NCI-H1092 treated with DMSO at 0.1 percent for 48 hours (cell line): ENCODE results near the gene TACC2.
A peak's percentile ranks its signal among the peaks of the same experiment; 100 is the strongest.
"Not testable (repeated sequence)": the region's sequence is repeated elsewhere in the genome, so short reads cannot be mapped to it uniquely, and the experiment has no call there.

Experiments
- DNase-seq: peaks from one replicate; lab custom pipeline; 2025; lab: John Stamatoyannopoulos, UW

TACC2 gene

DNA sequence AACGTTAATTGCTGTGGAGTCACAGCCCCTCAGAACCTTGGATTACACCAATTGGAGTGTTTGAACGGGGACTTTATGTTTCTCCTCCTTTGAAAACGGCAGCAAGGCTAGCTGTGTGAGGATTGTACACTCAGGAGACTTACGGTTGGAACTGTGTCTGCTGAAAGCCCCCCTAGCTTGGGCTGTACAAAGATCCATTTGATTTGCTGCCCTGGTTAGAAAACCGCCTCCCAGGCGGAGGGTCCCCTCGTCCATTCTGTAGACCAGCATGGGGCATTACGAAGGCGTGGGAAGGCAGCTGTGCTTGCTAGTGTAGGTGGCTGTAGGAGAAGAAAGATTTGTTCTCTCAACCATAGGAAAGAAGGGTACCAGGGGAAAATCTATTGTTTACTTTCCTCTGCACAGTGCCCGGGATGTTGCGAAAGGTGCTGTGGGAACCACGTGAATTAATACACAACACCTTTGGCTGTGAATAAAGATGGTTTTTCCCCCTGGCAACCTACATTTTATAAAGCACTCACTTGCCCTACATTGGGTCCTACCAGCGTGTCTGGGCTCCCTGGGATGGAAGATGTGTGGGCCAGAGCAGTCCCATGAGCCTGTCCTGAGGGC lies 208.8 kb downstream of the TACC2 start:
- DNase-seq = no peak

DNA sequence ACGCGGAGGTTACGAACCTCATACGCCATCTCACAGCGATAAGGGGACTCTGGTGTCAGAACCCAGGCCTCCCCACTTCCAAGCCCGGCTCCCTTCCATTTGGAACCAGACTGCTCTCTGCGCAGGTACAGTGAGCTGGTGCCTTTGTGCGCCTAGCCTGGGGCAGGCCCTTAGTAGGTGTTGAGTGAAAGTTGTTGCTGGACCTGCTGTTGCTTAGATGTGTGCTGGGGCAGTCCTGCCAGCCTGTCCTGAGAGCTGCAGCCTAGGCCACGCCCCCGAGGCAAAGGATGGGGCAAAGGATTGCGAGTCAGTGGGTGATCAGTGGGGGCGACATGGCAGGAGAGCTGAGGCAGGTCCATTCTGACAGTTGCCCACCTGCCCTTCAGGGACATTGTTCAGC lies 209.7 kb downstream of the TACC2 start:
- no peak for DNase-seq

DNA sequence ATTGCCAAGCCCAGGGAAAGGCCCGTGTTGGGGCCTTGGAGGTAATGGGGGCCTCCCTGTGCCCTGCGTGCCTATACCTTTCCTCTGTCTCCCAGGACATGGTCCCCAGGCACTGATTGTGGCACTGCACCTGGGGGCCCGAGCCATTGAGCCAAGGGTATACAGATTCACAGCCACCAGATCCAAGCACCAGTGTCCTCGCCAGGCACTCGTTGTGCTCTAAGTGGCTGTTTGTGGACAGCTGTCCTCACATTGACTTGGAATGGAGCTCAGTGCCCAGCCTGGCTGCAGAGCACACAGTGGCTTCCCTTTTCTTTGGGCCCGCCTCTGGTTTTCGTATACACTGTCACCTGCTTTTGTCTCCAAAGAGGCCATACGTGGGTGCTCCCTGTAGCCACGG lies 210.1 kb downstream of the TACC2 start:
- DNase-seq = peak; percentile 22

DNA sequence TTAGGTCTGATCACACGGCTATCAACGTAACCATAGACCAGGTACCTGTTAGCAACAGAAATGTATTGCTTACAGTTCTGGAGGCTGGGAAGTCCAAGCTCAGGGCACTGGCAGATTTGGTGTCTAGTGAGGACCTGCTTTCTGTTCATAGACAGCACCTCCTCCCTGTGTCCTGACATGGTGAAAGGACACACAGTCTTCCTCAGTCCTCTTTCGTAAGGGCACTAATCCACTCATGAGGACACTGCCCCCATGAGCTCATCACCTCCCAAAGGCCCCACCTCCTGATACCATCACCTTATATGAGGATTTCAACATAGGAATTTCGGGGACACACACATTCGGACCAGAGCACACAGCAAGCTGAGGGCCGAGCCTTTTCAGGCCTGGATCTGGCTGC lies 210.7 kb downstream of the TACC2 start:
- no peak for DNase-seq

DNA sequence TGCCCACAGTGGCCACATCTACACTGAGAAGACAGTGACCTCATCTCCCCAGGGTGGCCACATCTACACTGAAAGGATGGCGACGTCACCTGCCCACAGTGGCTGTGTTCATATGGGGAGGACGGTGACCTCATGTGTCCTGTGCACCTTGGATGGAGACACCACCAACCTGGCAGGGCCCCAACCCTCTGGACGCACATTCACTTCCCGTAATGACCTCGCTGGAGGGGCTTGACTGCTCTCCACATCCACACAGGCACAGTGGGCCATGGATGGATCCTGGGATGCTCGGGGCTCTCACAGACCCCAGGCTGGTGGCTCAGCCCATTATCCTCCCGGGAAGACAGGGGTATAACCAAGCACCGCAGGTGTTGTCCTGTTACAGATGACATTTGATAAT lies 212.4 kb downstream of the TACC2 start:
- DNase-seq = no peak

DNA sequence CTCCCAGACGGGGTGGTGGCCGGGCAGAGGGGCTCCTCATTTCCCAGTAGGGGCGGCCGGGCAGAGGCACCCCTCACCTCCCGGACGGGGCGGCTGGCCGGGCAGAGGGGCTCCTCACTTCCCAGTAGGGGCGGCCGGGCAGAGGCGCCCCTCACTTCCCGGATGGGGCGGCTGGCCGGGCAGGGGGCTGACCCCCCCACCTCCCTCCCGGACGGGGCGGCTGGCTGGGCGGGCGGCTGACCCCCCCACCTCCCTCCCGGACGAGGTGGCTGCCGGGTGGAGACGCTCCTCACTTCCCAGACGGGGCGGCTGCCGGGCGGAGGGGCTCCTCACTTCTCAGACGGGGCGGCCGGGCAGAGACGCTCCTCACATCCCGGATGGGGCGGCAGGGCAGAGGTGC lies 214.2 kb downstream of the TACC2 start:
- DNase-seq = not testable (repeated sequence)

DNA sequence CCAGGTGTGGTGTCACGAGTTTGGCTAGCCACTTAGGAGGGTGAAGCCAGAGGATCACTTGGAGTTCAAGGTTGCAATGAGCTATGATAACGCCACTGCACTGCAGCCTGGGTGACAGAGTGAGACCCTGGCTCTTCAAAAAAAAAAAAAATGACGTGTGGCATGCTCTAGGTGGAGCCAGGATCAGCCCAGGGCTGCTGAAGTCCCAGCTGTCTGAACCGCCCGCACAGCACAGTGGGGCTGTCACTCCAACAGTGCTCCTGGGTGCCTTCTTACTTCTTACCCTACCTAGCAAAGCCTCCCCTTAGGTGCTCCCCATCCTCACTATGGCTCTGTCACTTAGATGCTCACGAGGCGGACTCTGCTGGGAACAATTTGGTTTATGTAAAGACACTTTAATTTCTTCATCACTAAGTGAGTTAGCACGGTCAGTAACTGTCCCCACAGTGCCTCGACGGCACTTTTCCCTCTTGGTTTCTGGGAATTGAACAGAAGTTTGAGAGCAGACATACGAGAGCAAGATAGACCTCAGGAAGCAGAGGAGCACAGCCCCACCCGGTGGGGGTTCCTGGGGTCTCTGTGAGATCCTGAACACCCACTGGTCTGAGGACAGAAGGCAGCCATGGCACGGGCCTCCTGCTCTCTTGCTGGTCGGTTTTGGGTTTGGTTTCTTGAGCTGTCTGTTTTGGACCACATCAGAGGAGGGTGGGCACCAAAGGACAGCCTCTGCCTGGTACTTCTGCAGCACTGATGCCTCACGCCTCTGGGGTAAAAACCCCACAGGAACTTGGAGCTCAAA lies 215.9 kb downstream of the TACC2 start:
- DNase-seq = no peak

DNA sequence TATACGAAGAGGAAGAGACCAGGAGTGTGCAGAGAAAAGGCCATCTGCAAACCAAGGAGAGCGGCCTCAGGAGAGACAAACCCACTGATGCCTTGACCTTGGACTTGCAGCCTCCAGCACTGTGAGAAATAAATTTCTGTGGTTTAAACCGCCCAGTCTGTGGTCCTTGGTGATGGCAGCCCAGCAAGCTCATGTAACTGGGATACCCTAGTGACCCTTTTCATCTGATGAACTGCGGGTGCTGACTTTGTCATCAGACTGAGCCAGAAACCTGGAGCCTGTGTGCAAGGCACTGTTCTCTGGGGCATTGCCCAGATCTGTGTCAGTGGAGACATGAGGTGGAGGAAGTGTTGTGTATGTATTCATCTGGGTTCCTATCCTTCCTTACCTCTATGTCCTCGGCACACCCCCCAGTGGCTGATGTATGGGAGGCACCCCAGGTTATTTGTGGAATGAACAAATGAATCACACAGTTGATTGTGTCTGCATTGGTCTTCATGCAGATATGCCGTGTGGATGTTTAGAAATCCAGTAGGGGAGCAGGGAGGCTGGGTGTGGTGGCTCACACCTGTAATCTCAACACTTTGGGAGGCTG lies 217.6 kb downstream of the TACC2 start:
- no peak for DNase-seq

DNA sequence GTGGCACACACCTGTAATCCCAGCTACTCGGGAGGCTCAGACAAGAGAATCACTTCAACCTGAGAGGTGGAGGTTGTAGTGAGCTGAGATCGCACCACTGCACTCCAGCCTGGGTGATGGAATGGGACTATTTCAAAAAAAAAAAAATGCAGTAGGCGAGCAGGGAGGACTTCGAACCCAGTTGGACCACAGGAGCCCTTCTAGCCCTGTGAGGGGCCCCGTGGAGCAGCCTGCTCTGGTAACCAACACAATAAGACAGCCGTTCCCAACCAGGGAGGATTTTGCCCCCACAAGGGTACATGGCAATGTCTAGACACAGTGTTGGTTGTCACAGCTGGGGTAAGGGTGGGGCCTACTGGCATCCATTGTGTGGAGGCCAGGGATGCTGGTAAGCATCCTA lies 218.2 kb downstream of the TACC2 start:
- DNase-seq = no peak

DNA sequence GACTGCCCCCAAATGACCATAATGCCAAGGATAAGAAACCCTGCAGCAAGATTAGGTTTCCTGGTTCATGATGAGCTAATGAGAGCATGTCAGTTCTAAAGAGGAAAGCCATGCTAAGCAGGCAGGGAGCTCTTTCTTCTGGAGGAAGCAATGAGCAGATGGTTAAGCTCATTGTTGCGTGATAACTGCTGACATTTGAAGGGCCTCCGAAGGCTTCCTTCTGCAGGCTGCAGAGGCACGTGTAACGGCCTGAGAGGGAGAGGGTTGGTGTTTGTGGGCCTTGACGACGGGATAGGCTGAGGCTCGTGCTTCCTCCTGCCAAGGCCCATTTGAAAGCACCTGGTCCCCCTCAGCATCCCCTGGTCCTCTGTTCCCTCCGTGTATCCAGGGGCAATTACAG lies 218.6 kb downstream of the TACC2 start:
- no peak for DNase-seq

DNA sequence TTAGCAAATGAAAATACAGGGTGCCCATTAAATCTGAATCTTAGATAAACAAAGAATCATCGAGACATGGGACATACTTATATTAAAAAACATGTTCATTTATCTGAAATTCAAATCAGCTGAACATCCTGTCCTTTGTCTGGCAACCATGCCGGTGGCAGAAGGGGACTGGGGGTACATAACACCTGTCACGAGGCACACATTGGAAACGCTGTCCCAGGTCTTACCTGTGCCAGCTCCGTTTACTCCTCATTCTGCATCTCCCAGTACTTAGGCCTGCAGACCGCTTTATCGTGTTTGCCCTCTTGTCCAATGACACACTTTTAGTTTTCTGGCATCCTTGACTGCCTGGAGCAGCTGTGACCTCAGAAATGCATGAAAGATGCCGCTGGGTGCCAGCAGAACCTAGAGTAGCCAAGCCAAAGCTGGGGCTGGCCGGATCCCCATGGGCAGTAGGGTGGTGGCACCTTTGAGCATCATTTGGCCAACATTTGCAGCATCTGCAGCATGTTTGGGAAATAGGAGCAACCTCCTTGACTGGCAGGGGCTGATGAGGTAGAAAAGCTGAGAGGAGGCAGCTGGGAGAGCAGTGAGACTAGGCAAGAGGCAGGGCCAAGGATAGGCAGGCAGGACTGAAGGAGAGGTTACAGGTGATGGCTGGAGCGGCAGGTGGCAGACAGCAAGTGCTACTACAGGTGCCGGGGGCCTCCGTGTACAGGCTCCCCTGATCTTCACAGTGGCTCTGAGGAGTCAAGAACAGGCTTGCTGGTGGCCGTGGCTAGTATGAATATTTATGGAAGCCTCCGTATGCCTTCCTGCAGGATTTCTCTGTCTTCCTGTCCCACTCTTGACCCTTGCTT lies 219.8 kb downstream of the TACC2 start:
- no peak for DNase-seq

DNA sequence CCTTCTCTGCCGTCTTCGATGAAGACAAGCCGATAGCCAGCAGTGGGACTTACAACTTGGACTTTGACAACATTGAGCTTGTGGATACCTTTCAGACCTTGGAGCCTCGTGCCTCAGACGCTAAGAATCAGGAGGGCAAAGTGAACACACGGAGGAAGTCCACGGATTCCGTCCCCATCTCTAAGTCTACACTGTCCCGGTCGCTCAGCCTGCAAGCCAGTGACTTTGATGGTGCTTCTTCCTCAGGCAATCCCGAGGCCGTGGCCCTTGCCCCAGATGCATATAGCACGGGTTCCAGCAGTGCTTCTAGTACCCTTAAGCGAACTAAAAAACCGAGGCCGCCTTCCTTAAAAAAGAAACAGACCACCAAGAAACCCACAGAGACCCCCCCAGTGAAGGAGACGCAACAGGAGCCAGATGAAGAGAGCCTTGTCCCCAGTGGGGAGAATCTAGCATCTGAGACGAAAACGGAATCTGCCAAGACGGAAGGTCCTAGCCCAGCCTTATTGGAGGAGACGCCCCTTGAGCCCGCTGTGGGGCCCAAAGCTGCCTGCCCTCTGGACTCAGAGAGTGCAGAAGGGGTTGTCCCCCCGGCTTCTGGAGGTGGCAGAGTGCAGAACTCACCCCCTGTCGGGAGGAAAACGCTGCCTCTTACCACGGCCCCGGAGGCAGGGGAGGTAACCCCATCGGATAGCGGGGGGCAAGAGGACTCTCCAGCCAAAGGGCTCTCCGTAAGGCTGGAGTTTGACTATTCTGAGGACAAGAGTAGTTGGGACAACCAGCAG lies 221.7 kb downstream of the TACC2 start:
- DNase-seq = no peak

DNA sequence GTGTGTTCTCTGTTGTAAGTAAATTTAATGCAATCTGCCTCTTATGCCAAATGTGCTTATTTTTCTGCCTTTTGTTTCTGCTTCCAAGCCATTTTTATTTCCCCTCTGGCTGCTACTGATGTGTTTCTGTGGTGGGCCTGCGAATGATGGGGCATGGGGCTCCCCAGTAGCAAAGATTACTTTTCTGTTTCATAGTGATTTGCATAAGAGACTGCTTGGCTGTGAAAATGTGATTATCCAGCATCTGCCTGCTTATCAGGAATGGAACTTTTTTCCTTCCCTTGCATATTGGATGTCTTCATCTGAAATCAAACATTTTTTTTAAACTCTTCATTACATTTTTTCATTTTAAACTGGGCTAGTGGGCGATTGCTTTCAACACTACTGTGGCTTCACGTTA lies 224.4 kb downstream of the TACC2 start:
- DNase-seq = no peak

DNA sequence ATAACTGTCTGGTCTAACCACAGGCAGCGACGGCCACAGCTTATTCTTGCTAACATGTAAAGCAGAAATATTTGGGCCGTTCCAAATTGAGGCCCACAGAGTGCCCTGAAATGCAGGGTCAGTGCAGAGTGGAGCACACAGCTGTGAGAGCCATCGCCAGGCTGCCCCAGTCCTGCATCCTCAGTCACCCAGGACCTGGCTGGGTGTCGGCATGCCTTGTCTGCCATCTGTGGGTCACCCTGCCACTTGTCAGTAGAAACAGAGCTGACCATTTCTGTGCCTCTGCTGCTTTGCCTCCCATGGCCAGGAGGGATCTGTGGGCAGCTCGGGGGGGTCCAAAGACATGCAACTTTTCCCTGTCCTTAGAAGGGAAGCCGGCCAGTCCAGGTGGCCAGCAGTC lies 224.8 kb downstream of the TACC2 start:
- DNase-seq = no peak

DNA sequence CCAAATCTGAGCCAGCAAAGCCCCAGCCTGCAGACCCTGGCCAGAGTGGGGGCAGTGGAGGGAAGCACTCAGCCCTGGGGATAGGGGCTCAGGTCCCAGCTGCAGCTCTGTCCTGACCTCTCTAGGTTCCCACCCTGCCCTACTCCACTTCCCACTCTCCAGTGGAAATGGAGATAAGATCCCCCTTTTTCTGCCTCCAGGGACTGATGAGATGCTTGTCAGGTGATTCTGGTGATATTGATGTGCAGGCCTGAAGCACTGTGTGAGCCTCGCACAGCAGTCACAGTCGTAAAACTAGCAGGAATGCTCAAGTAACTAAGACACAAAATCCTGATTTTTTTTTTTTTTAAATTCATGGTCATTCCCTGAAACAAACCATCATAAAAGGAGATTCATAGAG lies 227.1 kb downstream of the TACC2 start:
- no peak for DNase-seq

DNA sequence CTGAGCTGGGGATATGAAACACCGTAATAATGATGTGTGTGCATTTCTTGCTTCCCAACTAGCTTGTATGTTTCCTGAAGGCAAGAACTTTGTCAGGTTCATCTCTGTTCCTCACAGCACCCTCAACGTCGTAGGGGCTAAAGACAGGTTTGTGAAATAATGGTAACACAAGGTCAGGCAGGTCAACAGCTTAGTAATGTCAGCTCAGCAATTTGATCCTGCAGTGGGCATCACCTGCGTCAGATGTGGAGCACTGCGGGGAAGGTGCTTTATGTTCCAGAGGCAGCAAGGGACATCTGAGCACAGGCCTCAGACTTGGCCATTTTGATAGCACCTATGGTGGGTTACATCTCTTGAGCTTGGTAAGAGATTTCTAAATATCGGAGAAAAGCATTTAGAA lies 230.4 kb downstream of the TACC2 start:
- no peak for DNase-seq

DNA sequence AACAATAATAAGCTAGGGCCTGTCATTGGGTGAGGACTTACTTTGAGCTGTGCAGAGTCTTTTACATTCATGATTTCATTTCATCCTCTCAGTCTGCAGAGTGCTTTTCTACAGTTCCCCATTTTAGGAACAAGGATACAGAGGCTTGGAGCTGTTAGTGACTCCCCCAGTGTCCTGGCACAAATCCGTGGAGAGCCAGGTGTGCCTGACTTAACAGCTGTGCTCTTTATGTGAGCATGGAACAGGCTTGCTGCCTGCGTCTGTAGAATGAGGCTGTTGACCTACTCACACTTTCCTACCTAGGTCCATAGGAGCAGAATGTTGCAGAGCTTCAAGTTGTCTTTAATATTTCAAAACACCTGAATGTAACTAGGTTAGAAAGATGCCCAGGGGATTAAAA lies 231.8 kb downstream of the TACC2 start:
- DNase-seq = no peak

DNA sequence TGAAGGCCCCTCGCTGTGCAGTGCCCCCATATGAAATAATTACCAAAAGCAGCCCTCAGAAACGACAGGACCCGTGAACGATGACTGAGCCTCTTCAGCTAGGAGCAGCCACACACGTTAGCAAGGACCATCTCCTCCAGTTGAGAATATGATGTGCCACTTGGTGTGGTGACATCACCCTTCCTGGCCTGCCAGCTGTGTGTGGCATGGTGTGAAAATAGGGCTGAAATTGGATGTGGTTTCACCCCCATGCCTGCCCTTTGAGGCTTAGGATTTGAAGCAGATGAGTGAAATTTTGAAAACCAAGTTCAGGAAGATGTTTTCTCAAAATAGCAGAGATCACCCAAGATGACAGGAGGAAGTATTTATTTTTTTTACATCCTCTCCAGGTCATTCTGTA lies 233.0 kb downstream of the TACC2 start:
- no peak for DNase-seq

DNA sequence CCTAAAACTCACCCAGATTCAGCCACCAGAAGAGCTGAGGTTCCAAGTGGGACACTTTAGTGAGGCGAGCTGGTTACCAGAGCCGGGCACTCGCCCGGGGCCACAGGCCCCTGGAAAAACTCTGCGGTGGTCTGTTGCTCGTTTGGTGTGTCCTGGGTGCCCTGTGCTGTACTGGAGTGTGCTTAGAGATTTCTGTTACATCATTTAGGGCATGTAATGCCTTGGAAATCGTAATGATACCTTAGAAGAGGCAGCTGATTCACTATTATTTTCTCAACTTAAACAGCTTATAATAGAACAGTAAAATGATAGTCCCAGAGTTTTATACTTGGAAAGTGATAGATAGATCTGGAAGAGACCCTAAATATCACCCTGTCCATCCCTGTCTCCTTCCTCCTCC lies 233.7 kb downstream of the TACC2 start:
- no peak for DNase-seq

DNA sequence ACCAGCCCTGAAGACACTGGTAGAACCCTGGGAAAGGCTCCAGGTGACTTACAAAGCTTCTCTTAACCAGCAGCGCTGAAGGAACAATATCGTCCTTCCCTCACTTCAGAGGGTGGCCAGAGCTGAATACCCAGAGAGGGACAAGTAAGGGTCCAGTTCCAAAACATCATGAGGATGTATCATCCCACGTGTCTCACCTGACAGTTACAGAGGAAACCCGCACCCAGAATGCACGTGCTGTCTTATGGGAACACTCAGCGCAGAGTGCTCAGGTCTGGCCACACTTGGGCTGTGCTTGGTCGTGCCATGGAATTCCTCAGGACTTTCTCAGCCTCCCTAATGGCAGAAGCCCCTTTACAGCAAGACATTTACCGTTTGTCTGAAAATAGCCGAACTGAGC lies 235.2 kb downstream of the TACC2 start:
- no peak for DNase-seq

DNA sequence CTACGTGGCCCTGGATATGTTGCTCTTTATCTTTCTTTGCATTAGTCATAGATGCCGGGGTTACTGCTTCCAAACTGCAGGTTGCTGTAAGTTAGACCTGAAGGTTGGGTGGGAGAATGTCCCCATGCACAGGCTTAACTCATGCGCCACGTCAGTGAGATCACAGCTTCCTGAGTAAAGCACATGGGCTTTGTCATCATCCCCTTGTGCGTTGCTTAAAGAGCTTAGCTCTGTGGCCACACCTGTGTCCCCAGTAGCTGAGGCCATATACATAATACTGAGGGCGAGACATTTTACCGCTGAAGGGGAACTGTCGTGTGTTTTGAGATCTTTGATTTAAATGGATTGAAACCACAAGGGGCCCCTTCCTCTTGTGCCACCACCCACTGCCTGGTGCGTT lies 236.4 kb downstream of the TACC2 start:
- DNase-seq = no peak

DNA sequence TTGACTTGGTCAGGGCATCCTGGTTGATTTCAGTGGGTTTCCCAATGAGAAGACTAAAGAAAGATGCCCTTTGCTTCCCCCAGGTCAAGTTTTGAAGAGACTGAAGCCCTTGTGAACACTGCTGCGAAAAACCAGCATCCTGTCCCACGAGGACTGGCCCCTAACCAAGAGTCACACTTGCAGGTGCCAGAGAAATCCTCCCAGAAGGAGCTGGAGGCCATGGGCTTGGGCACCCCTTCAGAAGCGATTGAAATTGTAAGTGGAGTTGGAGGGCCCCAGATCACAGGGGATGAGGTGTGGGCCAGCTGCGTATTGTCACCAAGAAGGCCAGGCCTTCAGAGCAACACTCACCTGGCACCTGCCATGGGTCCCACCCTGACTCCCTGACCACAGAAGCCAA lies 238.8 kb downstream of the TACC2 start:
- DNase-seq = no peak
